Caco-2 (cell line): Measurements from ENCODE around the gene AIG1. TPM values are rescaled to one million over a fixed set of nuclear protein-coding genes. Genes with fewer than 3 reads are reported as not detected.

Source experiments
- BruUV-seq: library from RNA; stranded (reverse); fragments of 400-500 nt; replicated peaks from 2 replicates; lab custom pipeline; 2021; lab: Mats Ljungman, UMichigan
- CTCF ChIA-PET: fragments of 300-600 bp; sonication (Branson Sonifier 250); formaldehyde crosslinking; loops from one replicate; lab custom pipeline; 2022; ENCODE audit warnings: antibody characterized with exemption; lab: Charles Lee
- POLR2A ChIA-PET: fragments of 300-600 bp; sonication (Branson Sonifier 250); formaldehyde crosslinking; loops from one replicate; lab custom pipeline; 2022; ENCODE audit warnings: antibody characterized with exemption; lab: Charles Lee
- DNase-seq, 2 experiments: peaks; one replicate each; pipeline versions ENCODE4 v3.0.0 to v3.0.0-alpha.2; 2020 to 2022
- H3K27me3 ChIP-seq: replicated peaks from 2 replicates; pipeline ENCODE4 v1.6.0; 2011; ENCODE audit warnings: low read length; ENCODE audit not compliant: control insufficient read depth, insufficient read depth
- H3K36me3 ChIP-seq: 2 replicates; pipeline ENCODE4 v1.5.1; 2011; ENCODE audit warnings: low read length; ENCODE audit not compliant: control insufficient read depth, insufficient read depth
- H3K4me1 ChIP-seq: fragments of 250-450 bp; sonication (Bioruptor Pico); 2 replicates; pipeline ENCODE4 v1.5.1; 2020; ENCODE audit warnings: mild to moderate bottlenecking
- H3K4me3 ChIP-seq: 2 replicates; pipeline ENCODE4 v1.5.1; 2011; ENCODE audit warnings: low read depth, mild to moderate bottlenecking, control low read depth, low read length
- H3K9me3 ChIP-seq: fragments of 250-450 bp; sonication (Bioruptor Pico); 2 replicates; pipeline ENCODE4 v1.5.1; 2020; ENCODE audit warnings: mild to moderate bottlenecking, moderate library complexity
- H3K27ac Mint-ChIP-seq: one replicate; pipeline ENCODE4 v1.8.0; 2022; ENCODE audit warnings: mixed read lengths; ENCODE audit not compliant: unreplicated experiment
- H3K27me3 Mint-ChIP-seq: one replicate; pipeline ENCODE4 v1.8.0; 2022; ENCODE audit warnings: mixed read lengths; ENCODE audit not compliant: insufficient read depth, unreplicated experiment
- H3K36me3 Mint-ChIP-seq: one replicate; pipeline ENCODE4 v1.8.0; 2022; ENCODE audit warnings: mild to moderate bottlenecking, mixed read lengths; ENCODE audit not compliant: insufficient read depth, unreplicated experiment
- H3K4me1 Mint-ChIP-seq: one replicate; pipeline ENCODE4 v1.8.0; 2022; ENCODE audit warnings: low read depth, mixed read lengths; ENCODE audit not compliant: unreplicated experiment
- H3K4me3 Mint-ChIP-seq: one replicate; pipeline ENCODE4 v1.8.0; 2022; ENCODE audit warnings: mild to moderate bottlenecking, moderate library complexity, mixed read lengths; ENCODE audit not compliant: unreplicated experiment
- H3K9me3 Mint-ChIP-seq: one replicate; pipeline ENCODE4 v1.8.0; 2022; ENCODE audit warnings: mixed read lengths; ENCODE audit not compliant: unreplicated experiment
- CTCF ChIP-seq, 2 experiments: fragments of 200-600 bp in 1 of 2; IDR thresholded peaks; 1 replicate in 1 of 2; 2 replicates in 1 of 2; pipeline versions ENCODE4 v1.5.1 to v1.8.0; 2011 to 2022; ENCODE audit warnings: antibody characterized with exemption in 1 of 2, control low read depth in 1 of 2, inconsistent platforms in 1 of 2, low read depth in 1 of 2, low read length in 1 of 2, mild to moderate bottlenecking in 1 of 2, moderate library complexity in 1 of 2; ENCODE audit not compliant: insufficient read depth in 1 of 2, severe bottlenecking in 1 of 2, unreplicated experiment in 1 of 2
- intact Hi-C: fragments of 100-400 bp; cut with micrococcal nuclease; formaldehyde crosslinking; loops from one replicate; pipeline ENCODE4 v1.10.0; 2022; ENCODE audit not compliant: unreplicated experiment
- total RNA-seq: library from RNA; stranded (reverse); gene quantifications from 2 replicates; pipeline ENCODE4 v1.2.3, GENCODE V29; 2022

AIG1 gene
- total RNA-seq, 1 experiment from 2014 or later, result 27.6 TPM

GRCh38 chr6:143247586-143247985, 186.9 kb downstream of the AIG1 start:
- Mint-ChIP-seq H3K27me3 (no peaks in the 10 kb centered on the region), H3K4me1 (peaks cover 7% of the 10 kb centered on the region), H3K36me3 (no peaks in the 10 kb centered on the region), H3K9me3 (peaks cover 11% of the 10 kb centered on the region), H3K27ac (no peak overlapping the region), H3K4me3 (no peak overlapping the region)
- Histone ChIP-seq H3K27me3 (no peaks in the 10 kb centered on the region), H3K9me3 (no peaks in the 10 kb centered on the region), H3K4me3 (no peak overlapping the region), H3K4me1 (peaks cover 10% of the 10 kb centered on the region), H3K36me3 (no peaks in the 10 kb centered on the region)
- no TSS peak for BruUV-seq
- CTCF ChIA-PET, result no interaction called here
- POLR2A ChIA-PET, result no interaction called here
- TF ChIP-seq CTCF (IDR thresholded peaks at IDR 0.05; ENCODE audit: insufficient read depth in 1 of 2, low read depth in 1 of 2, low read length in 1 of 2, severe bottlenecking in 1 of 2, unreplicated experiment in 1 of 2), result no peak
- intact Hi-C loops, result no loop called here
- no peak for DNase-seq

GRCh38 chr6:143248359-143248758, 187.7 kb downstream of the AIG1 start:
- TF ChIP-seq CTCF (IDR thresholded peaks at IDR 0.05; ENCODE audit: insufficient read depth in 1 of 2, low read depth in 1 of 2, low read length in 1 of 2, severe bottlenecking in 1 of 2, unreplicated experiment in 1 of 2), result no peak
- Mint-ChIP-seq H3K36me3 (no peaks in the 10 kb centered on the region), H3K27me3 (no peaks in the 10 kb centered on the region), H3K4me3 (no peak overlapping the region), H3K27ac (no peak overlapping the region), H3K9me3 (peaks cover 11% of the 10 kb centered on the region), H3K4me1 (peaks cover 7% of the 10 kb centered on the region)
- H3K9me3 ChIP-seq, result no peaks in the 10 kb centered on the region
- no peaks in the 10 kb centered on the region for H3K27me3 ChIP-seq
- no peak for DNase-seq
- POLR2A ChIA-PET, result no interaction called here
- BruUV-seq, result no TSS peak
- H3K4me3 ChIP-seq, result no peak overlapping the region
- intact Hi-C loops, result no loop called here
- peaks cover 10% of the 10 kb centered on the region for H3K4me1 ChIP-seq
- CTCF ChIA-PET, result no interaction called here
- no peaks in the 10 kb centered on the region for H3K36me3 ChIP-seq

- no peak for TF ChIP-seq CTCF (IDR thresholded peaks at IDR 0.05; ENCODE audit: insufficient read depth in 1 of 2, low read depth in 1 of 2, low read length in 1 of 2, severe bottlenecking in 1 of 2, unreplicated experiment in 1 of 2)
- Mint-ChIP-seq H3K9me3 (peaks cover 11% of the 10 kb centered on the region), H3K4me3 (no peak overlapping the region), H3K36me3 (no peaks in the 10 kb centered on the region), H3K27ac (no peak overlapping the region), H3K4me1 (peaks cover 20% of the 10 kb centered on the region), H3K27me3 (no peaks in the 10 kb centered on the region)
- no peak overlapping the region for H3K4me3 ChIP-seq
- no peaks in the 10 kb centered on the region for H3K27me3 ChIP-seq
- intact Hi-C loops, result no loop called here
- ChIA-PET POLR2A (interaction anchor here (0.5 kb wide), 1 partner anchor 83 kb away, joined by 3 read pairs; no protein-coding TSS in a partner anchor), CTCF (interaction anchor here (0.6 to 1.0 kb wide), 3 partner anchors 10 to 32 kb away, joined by 3 to 7 read pairs (median 4); no protein-coding TSS in a partner anchor)
- H3K4me1 ChIP-seq, result peaks cover 10% of the 10 kb centered on the region
- BruUV-seq, result no TSS peak
- no peaks in the 10 kb centered on the region for H3K36me3 ChIP-seq
- H3K9me3 ChIP-seq, result no peaks in the 10 kb centered on the region
- peak; percentile 28 to 43 for DNase-seq
Measured at GRCh38 chr6:143251288-143251687, 190.6 kb downstream of the AIG1 start.
